HCT116 (cell line): ENCODE results near the gene PARD6G.

Source experiments
- CEBPB ChIP-seq: IDR thresholded peaks from 2 replicates; pipeline ENCODE4 v1.6.1; 2012; ENCODE audit warnings: low read depth
- CTCF ChIP-seq, 3 experiments: fragments of 200-600 bp in 1 of 3; sonication (generic) in 1 of 3; IDR thresholded peaks in 2 of 3; conservative IDR thresholded peaks in 1 of 3; 2 replicates each; pipeline ENCODE4 v1.5.1; 2012 to 2017; ENCODE audit warnings: low read depth in 2 of 3, low read length in 2 of 3, antibody characterized with exemption in 1 of 3, borderline replicate concordance in 1 of 3, control low read depth in 1 of 3, mild to moderate bottlenecking in 1 of 3, mixed read lengths in 1 of 3, mixed run types in 1 of 3, moderate library complexity in 1 of 3; ENCODE audit not compliant: insufficient read depth in 1 of 3
- ELF1 ChIP-seq: IDR thresholded peaks from 2 replicates; pipeline ENCODE4 v1.6.1; 2012; ENCODE audit warnings: low read depth, borderline replicate concordance
- EZH2 ChIP-seq: fragments of 200-600 bp; sonication (generic); IDR thresholded peaks from 2 replicates; pipeline ENCODE4 v1.6.1; 2017; ENCODE audit warnings: antibody characterized with exemption, mixed run types
- EZH2phosphoT487 ChIP-seq: fragments of 200-600 bp; IDR thresholded peaks from 2 replicates; pipeline ENCODE4 v1.6.1; 2018; ENCODE audit warnings: antibody characterized with exemption, borderline replicate concordance
- MAX ChIP-seq: IDR thresholded peaks from 2 replicates; pipeline ENCODE4 v1.6.1; 2012
- POLR2A ChIP-seq: IDR thresholded peaks from 2 replicates; pipeline ENCODE4 v1.7.0; 2011; ENCODE audit warnings: borderline replicate concordance; ENCODE audit not compliant: insufficient read depth, insufficient read length; ENCODE audit errors: extremely low read depth
- POLR2AphosphoS5 ChIP-seq: IDR thresholded peaks from 2 replicates; pipeline ENCODE4 v1.6.1; 2011; ENCODE audit warnings: mild to moderate bottlenecking, low read depth, low read length, moderate library complexity
- RAD21 ChIP-seq: IDR thresholded peaks from 2 replicates; pipeline ENCODE4 v1.6.1; 2012; ENCODE audit warnings: low read depth, mild to moderate bottlenecking
- REST ChIP-seq: IDR thresholded peaks from 2 replicates; pipeline ENCODE4 v1.6.1; 2012; ENCODE audit warnings: low read depth
- ZFX ChIP-seq: fragments of 450-650 bp; IDR thresholded peaks from 2 replicates; pipeline ENCODE4 v1.6.1; 2017
- ZNF274 ChIP-seq: fragments of 200-500 bp; sonication (Bioruptor generic); IDR thresholded peaks from 2 replicates; pipeline ENCODE4 v1.6.1; 2014; ENCODE audit warnings: mild to moderate bottlenecking, low read depth, low read length, inconsistent platforms

GRCh38 chr18:80168346-80168745 lies 79.0 kb downstream of the PARD6G start:
- no peak for TF ChIP-seq MAX
- TF ChIP-seq POLR2AphosphoS5: no peak
- no peak for TF ChIP-seq CTCF (IDR thresholded peaks at IDR 0.05 in 2 of 3, conservative IDR thresholded peaks at IDR 0.05 in 1 of 3; ENCODE audit: borderline replicate concordance in 1 of 3, insufficient read depth in 1 of 3, low read depth in 2 of 3, low read length in 2 of 3)
- no peak for TF ChIP-seq REST
- no peak for TF ChIP-seq EZH2phosphoT487
- no peak for TF ChIP-seq ZNF274
- TF ChIP-seq POLR2A: no peak
- no peak for TF ChIP-seq RAD21
- TF ChIP-seq EZH2: no peak
- TF ChIP-seq CEBPB: no peak
- no peak for TF ChIP-seq ZFX
- no peak for TF ChIP-seq ELF1
